Heart left ventricle (tissue), 16 donors: ENCODE measurements around the gene PRKG1. TPM values are rescaled to one million over a fixed set of nuclear protein-coding genes. Genes with fewer than 3 reads are reported as not detected.

Experiments
- ATAC-seq, 4 donors: fragments of 200-7000 bp; cut with Tn5 transposase; one replicate each; pipeline ENCODE4 v1.9.1; 2020 to 2022; ENCODE audit warnings: moderate library complexity in 4 of 4, mild to moderate bottlenecking in 3 of 4, moderate number of reproducible peaks in 1 of 4
- DNase-seq, 5 donors: peaks; one replicate each; pipeline ENCODE4 v3.0.0-alpha.2; 2020
- H3K27ac ChIP-seq, 12 donors: fragments of 200-600 bp; sonication (generic) in 4 of 12; one replicate each; pipeline versions ENCODE4 v1.5.0 to v1.8.0; 2016 to 2022; ENCODE audit warnings: mild to moderate bottlenecking in 2 of 12
- H3K27me3 ChIP-seq, 9 donors: fragments of 200-600 bp; sonication (generic) in 2 of 9; one replicate each; pipeline versions ENCODE4 v1.5.1 to v1.8.0; 2016 to 2022; ENCODE audit warnings: mild to moderate bottlenecking in 3 of 9
- H3K36me3 ChIP-seq, 9 donors: fragments of 200-600 bp; sonication (generic) in 2 of 9; one replicate each; pipeline versions ENCODE4 v1.5.0 to v1.8.0; 2018 to 2022; ENCODE audit warnings: mild to moderate bottlenecking in 2 of 9
- H3K4me1 ChIP-seq, 12 donors: fragments of 200-600 bp; sonication (generic) in 4 of 12; one replicate each; pipeline versions ENCODE4 v1.5.0 to v1.8.0; 2016 to 2022; ENCODE audit warnings: mild to moderate bottlenecking in 3 of 12
- H3K4me3 ChIP-seq, 12 donors: fragments of 200-600 bp; sonication (generic) in 4 of 12; one replicate each; pipeline versions ENCODE4 v1.5.0 to v1.8.0; 2017 to 2022; ENCODE audit warnings: mild to moderate bottlenecking in 9 of 12, moderate library complexity in 4 of 12
- H3K9me3 ChIP-seq, 12 donors: fragments of 200-600 bp; sonication (generic) in 4 of 12; one replicate each; pipeline versions ENCODE4 v1.5.0 to v1.8.0; 2016 to 2022; ENCODE audit warnings: mild to moderate bottlenecking in 1 of 12
- CTCF ChIP-seq, 12 donors: fragments of 200-600 bp; sonication (generic) in 4 of 12; IDR thresholded peaks; one replicate each; pipeline versions ENCODE4 v1.5.0 to v1.8.0; 2018 to 2022; ENCODE audit warnings: antibody characterized with exemption in 12 of 12, mild to moderate bottlenecking in 5 of 12
- POLR2A ChIP-seq, 2 donors: fragments of 450-650 bp; IDR thresholded peaks; one replicate each; pipeline ENCODE4 v1.6.1; 2017; ENCODE audit warnings: antibody characterized with exemption in 2 of 2, mild to moderate bottlenecking in 2 of 2, moderate library complexity in 2 of 2
- WGBS, 4 donors: extraction: QIAGEN DNeasy Blood & Tissue Kit in 2 of 4; methylation state at CpG; one replicate each; pipeline versions ENCODE4 v1.1.5 to v1.1.7; 2013 to 2018; 5-methylcytosine and 5-hydroxymethylcytosine counted together
- intact Hi-C, 10 donors: fragments of 100-400 bp; cut with DNase I; formaldehyde crosslinking; loops; one replicate each; pipeline versions ENCODE4 v1.11.1 to v1.14.2; 2022
- polyA plus RNA-seq, 2 donors: library from polyadenylated mRNA; stranded (reverse); fragments of 200-250 nt; gene quantifications; one replicate each; pipeline ENCODE4 v1.2.3, GENCODE V29; 2013
- total RNA-seq, 9 donors: library from RNA; depleted of rRNA in 2 of 9; stranded (reverse); fragments of >200 nt in 2 of 9; fragmentation: NEBNext Ultra II Directional in 3 of 9; extraction: Animal tissue kit (Norgen Biotek cat#: 25700) in 3 of 9; gene quantifications; one replicate each; pipeline versions ENCODE4 v1.1.0 to v1.2.4, GENCODE V29; 2016 to 2023
- donor health status: ischemic (EF 13 %, LVEDD 7.1; RV severe dilation, severe dysfunction).
- donor health status: healthy with polysubstance abuse.
- donor health status: DM: no; HTN: yes; CAD: no.
- donor health status: DM: no; HTN: no; CAD: no.
- donor health status: ischemic (EF 25% LVEDD 6.9; RV normal size, moderate dysfunction).
- donor health status: ischemic (EF 25% LVEDD 5.7; RV mildly dilated, moderate dysfunction).
- donor health status: healthy.
- donor health status: DM: yes; HTN: yes; CAD: no.
- donor health status: ischemic (EF 35%, LVEDD 5.7; RV mildly dilated, moderate dysfunction).
- donor health status: nonischemic (EF 11% LVEDD 7.7; RV severe dilation, severe dysfunction).
- donor health status: DM: yes; HTN: yes; CAD: no.
- donor health status: PGD.
- donor health status: ischemic (EF 29% LVEDD 5.4; RV normal size, mild dysfunction).
- donor health status: nonischemic (EF 23%, LVEDD 6.1; RV moderate dilation, normal function).

PRKG1 gene
- total and polyA plus RNA-seq, 11 donors = 5.5 to 37.3 (median 29.3) TPM

DNA sequence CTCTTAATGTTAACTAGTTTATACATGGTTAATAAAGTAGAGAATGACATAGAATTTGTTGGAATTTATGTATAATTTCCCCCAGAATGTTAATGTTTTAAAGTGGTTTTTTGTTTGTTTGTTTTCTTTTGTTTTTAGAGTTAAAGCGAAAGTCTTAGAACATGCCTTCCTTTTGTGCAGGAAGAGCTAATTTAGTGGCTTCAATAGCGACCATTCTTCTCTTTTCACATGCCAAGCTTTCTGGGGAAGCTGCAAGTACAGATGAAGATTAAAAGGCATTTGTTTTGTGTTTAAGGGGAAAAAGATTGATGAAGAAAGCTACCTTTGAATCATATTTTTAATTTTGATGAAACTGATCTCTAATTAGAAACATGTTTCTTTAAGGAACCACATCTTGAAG, 881.4 kb downstream of the PRKG1 start:
- H3K9me3 ChIP-seq = no peaks in the 10 kb centered on the region
- H3K4me3 ChIP-seq = no peak overlapping the region
- TF ChIP-seq CTCF (IDR thresholded peaks at IDR 0.05) = no peak
- TF ChIP-seq POLR2A (IDR thresholded peaks at IDR 0.05) = no peak
- ATAC-seq (no peak), DNase-seq (no peak)
- H3K27me3 ChIP-seq = no peaks in the 10 kb centered on the region
- intact Hi-C loops = loop anchor here in 9 of 10 donors (5.0 to 10.0 kb wide), 10 partner anchors 71 to 951 kb away; partner anchors contain the start of gene PRKG1 (in 1 of the 9)
- no peak overlapping the region for H3K27ac ChIP-seq
- WGBS, 4 donors = 58 to 68% (median 63%) methylated on average over 2 of the region's 2 CpGs
- no peaks in the 10 kb centered on the region for H3K36me3 ChIP-seq
- peaks cover 0 to 32% (median 11%) of the 10 kb centered on the region in 12 donors for H3K4me1 ChIP-seq

DNA sequence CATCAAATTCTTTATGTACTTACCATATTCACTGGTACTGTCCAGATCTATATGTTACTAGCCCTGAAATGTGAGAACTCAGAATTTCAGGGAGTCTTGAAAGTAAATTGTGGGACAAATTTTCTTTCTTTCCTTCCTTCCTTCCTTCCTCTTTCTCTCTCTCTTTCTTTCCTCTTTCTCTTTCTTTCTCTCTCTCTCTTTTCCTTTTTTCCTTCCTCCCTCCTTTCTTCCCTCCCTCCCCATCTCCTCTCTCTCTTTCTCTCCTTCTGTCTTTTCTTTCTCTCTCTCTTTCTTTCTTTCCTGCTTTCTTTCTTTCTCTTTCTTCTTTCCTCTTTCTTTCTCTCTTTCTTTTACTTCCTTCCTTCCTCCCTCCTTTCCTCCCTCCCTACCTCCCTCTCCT, 882.5 kb downstream of the PRKG1 start:
- Histone ChIP-seq H3K4me3 (no peak overlapping the region), H3K27ac (no peak overlapping the region), H3K4me1 (peaks cover 0 to 24% (median 6%) of the 10 kb centered on the region in 12 donors), H3K27me3 (no peaks in the 10 kb centered on the region), H3K36me3 (no peaks in the 10 kb centered on the region), H3K9me3 (no peaks in the 10 kb centered on the region)
- intact Hi-C loops = loop anchor here in 9 of 10 donors (5.0 to 10.0 kb wide), 10 partner anchors 72 to 952 kb away; partner anchors contain the start of gene PRKG1 (in 1 of the 9)
- ATAC-seq = no peak
- no peak for TF ChIP-seq CTCF (IDR thresholded peaks at IDR 0.05)
- no peak for TF ChIP-seq POLR2A (IDR thresholded peaks at IDR 0.05)
- DNase-seq = no peak

DNA sequence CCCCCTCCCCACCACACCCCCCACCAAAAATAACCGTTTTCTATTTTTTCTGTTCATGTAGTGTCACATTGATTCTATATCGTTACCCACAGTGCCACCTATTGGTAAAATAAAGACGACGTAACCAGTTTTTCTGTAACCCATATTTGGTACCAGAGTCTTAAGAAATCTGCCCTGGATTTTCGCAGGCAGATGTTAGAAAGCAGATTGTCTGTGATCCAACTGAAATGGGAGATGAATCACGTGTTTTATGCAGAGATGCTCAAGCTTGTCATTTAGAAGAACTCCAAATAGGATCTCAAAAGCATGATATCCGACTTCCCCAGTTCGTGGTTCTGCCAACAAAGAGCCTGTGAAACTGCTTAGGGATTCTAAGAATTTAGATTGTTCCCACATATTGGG, 886.2 kb downstream of the PRKG1 start:
- H3K36me3 ChIP-seq = no peaks in the 10 kb centered on the region
- H3K27me3 ChIP-seq = no peaks in the 10 kb centered on the region
- ATAC-seq (peak; percentile 30 to 85 (median 52)), DNase-seq (no peak)
- 11 to 14% (median 13%) methylated on average over 8 of the region's 8 CpGs for WGBS, 4 donors
- TF ChIP-seq CTCF (IDR thresholded peaks at IDR 0.05) = peak; percentile 26 to 63 (median 56)
- no peak for TF ChIP-seq POLR2A (IDR thresholded peaks at IDR 0.05)
- no peak overlapping the region for H3K4me3 ChIP-seq
- no peaks in the 10 kb centered on the region for H3K9me3 ChIP-seq
- no peak overlapping the region for H3K27ac ChIP-seq
- intact Hi-C loops = loop anchor here in 7 of 10 donors (5.0 to 10.0 kb wide), 6 partner anchors 536 to 958 kb away; partner anchors contain the start of gene PRKG1 (in 2 of the 7)
- H3K4me1 ChIP-seq = peaks cover 0 to 13% (median 1%) of the 10 kb centered on the region in 12 donors

GRCh38 chr10:51961401-51961800, 887.1 kb downstream of the PRKG1 start:
- DNase-seq (no peak), ATAC-seq (no peak)
- Histone ChIP-seq H3K27ac (no peak overlapping the region), H3K36me3 (no peaks in the 10 kb centered on the region), H3K4me3 (no peak overlapping the region), H3K4me1 (peaks cover 0 to 17% (median 1%) of the 10 kb centered on the region in 12 donors), H3K9me3 (no peaks in the 10 kb centered on the region), H3K27me3 (no peaks in the 10 kb centered on the region)
- no peak for TF ChIP-seq CTCF (IDR thresholded peaks at IDR 0.05)
- TF ChIP-seq POLR2A (IDR thresholded peaks at IDR 0.05) = no peak
- intact Hi-C loops = loop anchor here in 7 of 10 donors (5.0 to 10.0 kb wide), 6 partner anchors 537 to 959 kb away; partner anchors contain the start of gene PRKG1 (in 2 of the 7)
- 72 to 75% (median 74%) methylated on average over 3 of the region's 3 CpGs for WGBS, 4 donors
